GM21528 (cell line): Measurements from ENCODE around the gene IGFBP2.

ENCODE experiments used
- ATAC-seq: cut with Tn5 transposase; IDR thresholded peaks from one replicate; pipeline ENCODE4 v1.9.1; 2021; ENCODE audit warnings: mild to moderate bottlenecking, moderate library complexity; ENCODE audit not compliant: unreplicated experiment, low FRiP score

Gene IGFBP2

GRCh38 chr2:216608525-216608924 lies 24.7 kb upstream of the IGFBP2 start:
- ATAC-seq: no peak

- no peak for ATAC-seq
Observed at GRCh38 chr2:216615298-216616082, 17.7 kb upstream of the IGFBP2 start.

GRCh38 chr2:216616083-216616678 lies 17.0 kb upstream of the IGFBP2 start:
- ATAC-seq: no peak

GRCh38 chr2:216617159-216617815 lies 15.9 kb upstream of the IGFBP2 start:
- ATAC-seq: no peak

- ATAC-seq: no peak
Observed at GRCh38 chr2:216618785-216619184, 14.4 kb upstream of the IGFBP2 start.

- no peak for ATAC-seq
Observed at GRCh38 chr2:216619411-216620393, 13.5 kb upstream of the IGFBP2 start.

GRCh38 chr2:216620786-216621185 lies 12.4 kb upstream of the IGFBP2 start:
- no peak for ATAC-seq

GRCh38 chr2:216621292-216621691 lies 11.9 kb upstream of the IGFBP2 start:
- ATAC-seq: no peak

- ATAC-seq: no peak
Observed at GRCh38 chr2:216622526-216622925, 10.7 kb upstream of the IGFBP2 start.

- no peak for ATAC-seq
Observed at GRCh38 chr2:216624251-216624650, 9.0 kb upstream of the IGFBP2 start.

GRCh38 chr2:216626168-216626874 lies 6.9 kb upstream of the IGFBP2 start:
- no peak for ATAC-seq

- no peak for ATAC-seq
Observed at GRCh38 chr2:216626875-216627245, 6.4 kb upstream of the IGFBP2 start.

- no peak for ATAC-seq
Observed at GRCh38 chr2:216629784-216630183, 3.4 kb upstream of the IGFBP2 start.

- ATAC-seq: no peak
Observed at GRCh38 chr2:216632346-216632951, 771 bp upstream of the IGFBP2 start.

- no peak for ATAC-seq
Observed at GRCh38 chr2:216633616-216634369, 573 bp downstream of the IGFBP2 start.

GRCh38 chr2:216634370-216635148 lies 1.3 kb downstream of the IGFBP2 start:
- no peak for ATAC-seq

GRCh38 chr2:216635171-216635570 lies 2.0 kb downstream of the IGFBP2 start:
- ATAC-seq: no peak
